K562 (cell line): ENCODE data around the gene IL36RN. TPM values are rescaled to one million over a fixed set of nuclear protein-coding genes. Genes with fewer than 3 reads are reported as not detected.

Source experiments
- ATF7 ChIP-seq: fragments of 450-650 bp; IDR thresholded peaks from 2 replicates; pipeline ENCODE4 v1.7.1; 2014; ENCODE audit warnings: mild to moderate bottlenecking, moderate library complexity
- C11orf30 ChIP-seq: fragments of 450-650 bp; IDR thresholded peaks from 2 replicates; pipeline ENCODE4 v1.6.1; 2016; ENCODE audit warnings: low read depth, mild to moderate bottlenecking
- CREBBP ChIP-seq: IDR thresholded peaks from one replicate; pipeline ENCODE4 v1.6.1; 2012; ENCODE audit warnings: low read depth, mild to moderate bottlenecking, control low read depth, inconsistent platforms, low read length
- EP400 ChIP-seq: fragments of 450-650 bp; IDR thresholded peaks from 2 replicates; pipeline ENCODE4 v1.6.1; 2017; ENCODE audit warnings: antibody characterized with exemption, mild to moderate bottlenecking, moderate library complexity
- ETS2 ChIP-seq: IDR thresholded peaks from 2 replicates; pipeline ENCODE4 v1.6.1; 2016; ENCODE audit warnings: borderline replicate concordance, missing genetic modification characterization, mild to moderate bottlenecking, moderate library complexity, missing compliant biosample characterization; ENCODE audit not compliant: poor library complexity, severe bottlenecking
- FOSL1 ChIP-seq: fragments of 200-800 bp; sonication (Bioruptor generic); conservative IDR thresholded peaks from 2 replicates; pipeline ENCODE4 v1.6.1; 2016; ENCODE audit warnings: missing genetic modification characterization, missing compliant biosample characterization
- MAFG ChIP-seq: fragments of 450-650 bp; conservative IDR thresholded peaks from 2 replicates; pipeline ENCODE4 v1.6.1; 2016; ENCODE audit warnings: missing genetic modification characterization, missing compliant biosample characterization
- RBFOX2 ChIP-seq: fragments of 200-400 bp; formaldehyde crosslinking; IDR thresholded peaks from 2 replicates; pipeline ENCODE4 v1.6.1; 2017; ENCODE audit warnings: low read depth, mild to moderate bottlenecking, low read length, moderate library complexity
- SPI1 ChIP-seq: IDR thresholded peaks from 2 replicates; pipeline ENCODE4 v1.6.1; 2011; ENCODE audit warnings: low read depth, low read length, control low read depth, borderline replicate concordance
- ZNF274 ChIP-seq: IDR thresholded peaks from 2 replicates; pipeline ENCODE4 v1.6.1; 2011; ENCODE audit warnings: low read depth, mild to moderate bottlenecking, low read length, moderate library complexity, borderline replicate concordance
- ZNF277 ChIP-seq: fragments of 250-450 bp; sonication (Bioruptor Pico); IDR thresholded peaks from 2 replicates; pipeline ENCODE4 v1.8.0; 2022; ENCODE audit warnings: inconsistent platforms, mild to moderate bottlenecking, moderate library complexity, borderline replicate concordance
- polyA plus RNA-seq, 8 experiments: library from polyadenylated mRNA; depleted of rRNA in 4 of 8; stranded (reverse) in 5 of 8; unstranded in 3 of 8; fragments of >200 nt; fragmentation: Nextera tagmentation in 2 of 8; fragmentation: Illumina TruSeq in 1 of 8; extraction: Ambion mirVana in 2 of 8; extraction: Trizol in 1 of 8; gene quantifications; 2 replicates each; pipeline versions ENCODE4 v1.2.1 to v1.2.3, GENCODE V29; 2011 to 2014; ENCODE audit warnings: inconsistent platforms in 1 of 8, missing spikeins in 1 of 8
- total RNA-seq, 7 experiments: library from RNA; depleted of rRNA in 6 of 7; stranded (reverse); fragments of >200 nt in 6 of 7; fragmentation: Illumina TruSeq in 2 of 7; extraction: Trizol in 2 of 7; gene quantifications; 2 replicates each; pipeline versions ENCODE4 v1.2.1 to v1.2.3, GENCODE V29; 2011 to 2021; ENCODE audit warnings: low replicate concordance in 1 of 7
- TF ChIP-seq, protein P1 (sequence below), 2 experiments: fragments of 450-650 bp in 1 of 2; sonication (generic) in 1 of 2; formaldehyde crosslinking in 1 of 2; IDR thresholded peaks; 2 replicates each; pipeline versions ENCODE4 v1.7.1 to v1.9.0; 2016 to 2022; ENCODE audit warnings: inconsistent platforms in 1 of 2, mild to moderate bottlenecking in 1 of 2, missing genetic modification reagents in 1 of 2
- TF ChIP-seq, protein P2 (sequence below): sonication (generic); formaldehyde crosslinking; IDR thresholded peaks from 2 replicates; pipeline ENCODE4 v1.8.1; 2022; ENCODE audit warnings: missing genetic modification reagents
- TF ChIP-seq, protein P3 (sequence below): fragments of 250-450 bp; sonication (Bioruptor Pico); IDR thresholded peaks from 2 replicates; pipeline ENCODE4 v1.4.0; 2020

Gene IL36RN
- total and polyA plus RNA-seq, 9 of the 15 experiments (the other 6 are each of a cell fraction or from before 2014, with no cell fraction given) = not detected

- TF ChIP-seq, protein P1, sequence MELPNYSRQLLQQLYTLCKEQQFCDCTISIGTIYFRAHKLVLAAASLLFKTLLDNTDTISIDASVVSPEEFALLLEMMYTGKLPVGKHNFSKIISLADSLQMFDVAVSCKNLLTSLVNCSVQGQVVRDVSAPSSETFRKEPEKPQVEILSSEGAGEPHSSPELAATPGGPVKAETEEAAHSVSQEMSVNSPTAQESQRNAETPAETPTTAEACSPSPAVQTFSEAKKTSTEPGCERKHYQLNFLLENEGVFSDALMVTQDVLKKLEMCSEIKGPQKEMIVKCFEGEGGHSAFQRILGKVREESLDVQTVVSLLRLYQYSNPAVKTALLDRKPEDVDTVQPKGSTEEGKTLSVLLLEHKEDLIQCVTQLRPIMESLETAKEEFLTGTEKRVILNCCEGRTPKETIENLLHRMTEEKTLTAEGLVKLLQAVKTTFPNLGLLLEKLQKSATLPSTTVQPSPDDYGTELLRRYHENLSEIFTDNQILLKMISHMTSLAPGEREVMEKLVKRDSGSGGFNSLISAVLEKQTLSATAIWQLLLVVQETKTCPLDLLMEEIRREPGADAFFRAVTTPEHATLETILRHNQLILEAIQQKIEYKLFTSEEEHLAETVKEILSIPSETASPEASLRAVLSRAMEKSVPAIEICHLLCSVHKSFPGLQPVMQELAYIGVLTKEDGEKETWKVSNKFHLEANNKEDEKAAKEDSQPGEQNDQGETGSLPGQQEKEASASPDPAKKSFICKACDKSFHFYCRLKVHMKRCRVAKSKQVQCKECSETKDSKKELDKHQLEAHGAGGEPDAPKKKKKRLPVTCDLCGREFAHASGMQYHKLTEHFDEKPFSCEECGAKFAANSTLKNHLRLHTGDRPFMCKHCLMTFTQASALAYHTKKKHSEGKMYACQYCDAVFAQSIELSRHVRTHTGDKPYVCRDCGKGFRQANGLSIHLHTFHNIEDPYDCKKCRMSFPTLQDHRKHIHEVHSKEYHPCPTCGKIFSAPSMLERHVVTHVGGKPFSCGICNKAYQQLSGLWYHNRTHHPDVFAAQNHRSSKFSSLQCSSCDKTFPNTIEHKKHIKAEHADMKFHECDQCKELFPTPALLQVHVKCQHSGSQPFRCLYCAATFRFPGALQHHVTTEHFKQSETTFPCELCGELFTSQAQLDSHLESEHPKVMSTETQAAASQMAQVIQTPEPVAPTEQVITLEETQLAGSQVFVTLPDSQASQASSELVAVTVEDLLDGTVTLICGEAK (IDR thresholded peaks at IDR 0.05) = no peak
- TF ChIP-seq, protein P1 (CRISPR knock-in tag; IDR thresholded peaks at IDR 0.05) = no peak
- TF ChIP-seq ETS2 (tag) (no peak), SPI1 (no peak), ZNF277 (CRISPR knock-in tag) (no peak), FOSL1 (tag) (peak; percentile 89), ATF7 (peak; percentile 87), EP400 (0 out of 2 replicates have a peak, but pooled peaks have one; percentile 19), RBFOX2 (no peak), CREBBP (no peak), C11orf30 (peak; percentile 36; the same call in 1 of the 2 replicates), ZNF274 (no peak), MAFG (tag) (peak; percentile 46; the same call in 1 of the 2 replicates)
- TF ChIP-seq, protein P2, sequence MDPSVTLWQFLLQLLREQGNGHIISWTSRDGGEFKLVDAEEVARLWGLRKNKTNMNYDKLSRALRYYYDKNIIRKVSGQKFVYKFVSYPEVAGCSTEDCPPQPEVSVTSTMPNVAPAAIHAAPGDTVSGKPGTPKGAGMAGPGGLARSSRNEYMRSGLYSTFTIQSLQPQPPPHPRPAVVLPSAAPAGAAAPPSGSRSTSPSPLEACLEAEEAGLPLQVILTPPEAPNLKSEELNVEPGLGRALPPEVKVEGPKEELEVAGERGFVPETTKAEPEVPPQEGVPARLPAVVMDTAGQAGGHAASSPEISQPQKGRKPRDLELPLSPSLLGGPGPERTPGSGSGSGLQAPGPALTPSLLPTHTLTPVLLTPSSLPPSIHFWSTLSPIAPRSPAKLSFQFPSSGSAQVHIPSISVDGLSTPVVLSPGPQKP (CRISPR knock-in tag) = no peak
- TF ChIP-seq, protein P3, sequence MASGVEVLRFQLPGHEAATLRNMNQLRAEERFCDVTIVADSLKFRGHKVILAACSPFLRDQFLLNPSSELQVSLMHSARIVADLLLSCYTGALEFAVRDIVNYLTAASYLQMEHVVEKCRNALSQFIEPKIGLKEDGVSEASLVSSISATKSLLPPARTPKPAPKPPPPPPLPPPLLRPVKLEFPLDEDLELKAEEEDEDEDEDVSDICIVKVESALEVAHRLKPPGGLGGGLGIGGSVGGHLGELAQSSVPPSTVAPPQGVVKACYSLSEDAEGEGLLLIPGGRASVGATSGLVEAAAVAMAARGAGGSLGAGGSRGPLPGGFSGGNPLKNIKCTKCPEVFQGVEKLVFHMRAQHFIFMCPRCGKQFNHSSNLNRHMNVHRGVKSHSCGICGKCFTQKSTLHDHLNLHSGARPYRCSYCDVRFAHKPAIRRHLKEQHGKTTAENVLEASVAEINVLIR (CRISPR knock-in tag) = peak; percentile 43
These were observed 46.2 kb downstream of the IL36RN start (continued) for GRCh38 chr2:113105047-113105785.
